ENCODE data around the gene CDC42EP4. TPM values are rescaled to one million over a fixed set of nuclear protein-coding genes. Genes with fewer than 3 reads are reported as not detected.

The CDC42EP4 gene
- total RNA-seq, 4 donors from 2014 or later = 35.8 to 57.0 (median 47.1) TPM

DNA sequence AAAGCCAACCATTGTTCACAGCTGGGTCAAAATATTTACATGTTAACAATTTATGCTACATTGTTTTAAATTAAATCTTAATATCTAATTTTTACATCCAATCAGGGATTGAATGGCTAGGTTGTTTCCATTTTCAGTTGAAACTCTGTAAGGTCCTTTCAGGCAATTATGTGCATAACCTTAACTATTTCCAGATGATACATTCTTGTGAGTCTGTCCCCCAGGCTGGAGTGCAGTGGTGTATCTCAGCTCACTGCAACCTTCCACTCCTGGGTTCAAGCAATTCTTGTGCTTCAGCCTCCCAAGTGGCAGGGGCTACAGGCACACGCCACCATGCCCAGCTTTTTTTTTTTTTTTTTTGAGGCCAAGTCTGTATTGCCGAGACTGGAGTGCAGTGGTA lies 10.4 kb downstream of the CDC42EP4 start:
- intact Hi-C loops (cut with DNase I; ENCODE audit: low total_unique reads) (no loop called here), in situ Hi-C loops (cut with MboI; ENCODE audit: low sequenced_read_pairs in 4 of 4) (no loop called here)
- Histone ChIP-seq H3K27ac (no peak overlapping the region), H3K4me3 (no peak overlapping the region), H3K27me3 (no peaks in the 10 kb centered on the region), H3K4me1 (peaks cover 59 to 63% of the 10 kb centered on the region in 2 donors), H3K9me3 (no peaks in the 10 kb centered on the region), H3K36me3 (no peaks in the 10 kb centered on the region)
- ATAC-seq (no peak), DNase-seq (no peak)
- TF ChIP-seq POLR2A (IDR thresholded peaks at IDR 0.05) = no peak
- TF ChIP-seq, protein P1, sequence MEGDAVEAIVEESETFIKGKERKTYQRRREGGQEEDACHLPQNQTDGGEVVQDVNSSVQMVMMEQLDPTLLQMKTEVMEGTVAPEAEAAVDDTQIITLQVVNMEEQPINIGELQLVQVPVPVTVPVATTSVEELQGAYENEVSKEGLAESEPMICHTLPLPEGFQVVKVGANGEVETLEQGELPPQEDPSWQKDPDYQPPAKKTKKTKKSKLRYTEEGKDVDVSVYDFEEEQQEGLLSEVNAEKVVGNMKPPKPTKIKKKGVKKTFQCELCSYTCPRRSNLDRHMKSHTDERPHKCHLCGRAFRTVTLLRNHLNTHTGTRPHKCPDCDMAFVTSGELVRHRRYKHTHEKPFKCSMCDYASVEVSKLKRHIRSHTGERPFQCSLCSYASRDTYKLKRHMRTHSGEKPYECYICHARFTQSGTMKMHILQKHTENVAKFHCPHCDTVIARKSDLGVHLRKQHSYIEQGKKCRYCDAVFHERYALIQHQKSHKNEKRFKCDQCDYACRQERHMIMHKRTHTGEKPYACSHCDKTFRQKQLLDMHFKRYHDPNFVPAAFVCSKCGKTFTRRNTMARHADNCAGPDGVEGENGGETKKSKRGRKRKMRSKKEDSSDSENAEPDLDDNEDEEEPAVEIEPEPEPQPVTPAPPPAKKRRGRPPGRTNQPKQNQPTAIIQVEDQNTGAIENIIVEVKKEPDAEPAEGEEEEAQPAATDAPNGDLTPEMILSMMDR (IDR thresholded peaks at IDR 0.05 in 4 of 5, conservative IDR thresholded peaks at IDR 0.05 in 1 of 5) = no peak

DNA sequence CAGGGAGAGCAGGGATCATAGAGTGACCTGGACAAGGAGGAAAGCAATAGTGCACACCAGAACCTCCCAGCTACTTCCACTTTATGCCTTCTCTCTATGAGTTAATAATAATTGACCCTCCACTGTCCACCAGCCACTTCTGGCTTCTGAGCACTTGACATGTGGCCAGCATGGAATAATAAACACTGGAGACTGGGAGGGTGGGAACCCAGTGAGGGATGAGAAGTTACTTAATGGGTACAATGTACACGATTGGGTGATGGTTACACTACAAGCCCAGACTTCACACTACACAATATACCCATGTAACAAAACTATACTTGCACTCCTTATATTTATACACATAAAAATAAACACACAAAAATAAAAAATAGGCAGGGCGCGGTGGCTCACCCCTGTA lies 11.4 kb downstream of the CDC42EP4 start:
- DNase-seq (no peak), ATAC-seq (no peak)
- TF ChIP-seq, protein P1 (IDR thresholded peaks at IDR 0.05 in 4 of 5, conservative IDR thresholded peaks at IDR 0.05 in 1 of 5) = no peak
- no peak for TF ChIP-seq POLR2A (IDR thresholded peaks at IDR 0.05)
- Histone ChIP-seq H3K4me3 (no peak overlapping the region), H3K9me3 (no peaks in the 10 kb centered on the region), H3K36me3 (no peaks in the 10 kb centered on the region), H3K27me3 (no peaks in the 10 kb centered on the region), H3K4me1 (peaks cover 50 to 56% of the 10 kb centered on the region in 2 donors), H3K27ac (peak overlapping the region in 2 of 4 donors; percentile 29 to 37)
- in situ Hi-C loops (cut with MboI; ENCODE audit: low sequenced_read_pairs in 4 of 4) = no loop called here
- intact Hi-C loops (cut with DNase I; ENCODE audit: low total_unique reads) = no loop called here

DNA sequence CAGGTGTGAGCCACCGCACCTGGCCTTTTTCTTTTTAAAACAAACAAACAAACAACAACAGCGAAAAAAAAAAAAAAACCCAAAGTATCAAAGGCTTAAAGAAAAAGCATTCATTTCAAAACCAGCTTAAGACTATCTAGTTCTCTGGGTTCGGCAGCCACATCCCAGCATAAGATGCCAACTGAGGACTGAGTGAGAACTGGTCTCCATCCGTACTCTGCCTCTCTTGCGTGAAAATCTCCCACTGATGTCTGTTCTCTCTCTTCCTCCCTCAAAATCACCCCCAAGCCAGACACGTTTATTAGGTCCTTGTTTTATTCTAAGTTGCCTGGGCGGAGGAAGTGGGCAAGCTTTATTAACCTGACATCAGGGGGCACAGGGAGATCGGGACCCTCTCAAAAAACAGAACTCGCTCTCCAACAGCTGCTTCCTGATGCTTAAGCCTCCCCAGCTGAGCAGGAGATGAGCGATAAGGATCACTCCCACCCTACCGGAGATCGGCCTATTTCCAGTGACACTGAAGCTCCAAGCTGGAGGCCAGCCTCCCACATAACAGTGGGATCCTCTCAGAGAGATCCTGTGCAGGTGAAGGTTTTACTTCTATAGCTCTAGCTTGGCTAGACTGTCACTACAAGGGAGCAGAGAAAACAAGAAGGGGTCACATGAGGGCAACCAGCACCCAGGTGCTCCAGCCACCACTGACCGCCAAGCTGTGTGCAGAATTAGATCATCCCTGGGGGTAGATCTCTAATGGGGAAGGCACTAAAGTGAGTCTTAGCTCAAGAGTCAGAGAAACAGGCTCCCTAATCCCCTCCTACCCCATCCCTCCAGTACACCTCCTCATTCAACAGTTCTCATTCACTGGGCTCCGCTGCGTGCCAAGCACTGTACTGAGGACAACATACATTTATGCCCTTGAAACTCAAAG lies 13.6 kb downstream of the CDC42EP4 start:
- Histone ChIP-seq H3K27ac (peak overlapping the region; percentile 12 to 69 (median 54)), H3K36me3 (no peaks in the 10 kb centered on the region), H3K4me1 (peaks cover 38 to 57% of the 10 kb centered on the region in 2 donors), H3K4me3 (peak overlapping the region in 1 of 4 donors; percentile 31), H3K27me3 (no peaks in the 10 kb centered on the region), H3K9me3 (no peaks in the 10 kb centered on the region)
- ATAC-seq = peak in 1 of 2 donors; percentile 42
- TF ChIP-seq POLR2A (IDR thresholded peaks at IDR 0.05) = no peak
- TF ChIP-seq, protein P1 (IDR thresholded peaks at IDR 0.05 in 4 of 5, conservative IDR thresholded peaks at IDR 0.05 in 1 of 5) = no peak
- no peak for DNase-seq
- in situ Hi-C loops (cut with MboI; ENCODE audit: low sequenced_read_pairs in 4 of 4) (no loop called here), intact Hi-C loops (cut with DNase I; ENCODE audit: low total_unique reads) (no loop called here)

DNA sequence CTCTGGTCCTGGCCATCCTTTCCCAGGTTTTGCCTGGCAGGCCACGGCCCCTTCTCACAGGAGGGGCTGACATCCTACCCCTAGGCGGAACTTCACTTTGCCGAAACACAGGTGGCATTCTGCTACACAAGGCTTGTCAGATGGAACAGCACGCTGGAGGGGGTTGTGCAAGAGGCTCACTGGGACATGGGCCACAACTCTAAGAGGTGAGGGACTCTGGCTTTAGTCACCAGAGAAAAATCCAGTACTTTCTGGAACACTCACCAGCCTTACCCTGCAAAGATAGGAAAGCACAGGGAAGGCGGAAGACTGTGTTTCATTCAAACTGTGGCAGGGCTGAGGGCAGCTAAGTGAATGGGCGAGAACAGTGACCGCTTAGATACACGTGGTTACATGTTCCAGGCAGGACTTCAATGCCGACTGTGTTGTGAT lies 18.3 kb downstream of the CDC42EP4 start:
- TF ChIP-seq, protein P1 (IDR thresholded peaks at IDR 0.05 in 4 of 5, conservative IDR thresholded peaks at IDR 0.05 in 1 of 5) = no peak
- no peak for TF ChIP-seq POLR2A (IDR thresholded peaks at IDR 0.05)
- no peaks in the 10 kb centered on the region for H3K27me3 ChIP-seq
- intact Hi-C loops (cut with DNase I; ENCODE audit: low total_unique reads) = loop anchor here (2.0 kb wide), 1 partner anchor 17 kb away; no protein-coding TSS in a partner anchor
- no peaks in the 10 kb centered on the region for H3K36me3 ChIP-seq
- in situ Hi-C loops (cut with MboI; ENCODE audit: low sequenced_read_pairs in 4 of 4) = no loop called here
- peaks cover 67 to 74% of the 10 kb centered on the region in 2 donors for H3K4me1 ChIP-seq
- ATAC-seq (peak; percentile 78 to 83), DNase-seq (peak; percentile 71 to 87)
- H3K9me3 ChIP-seq = no peaks in the 10 kb centered on the region
- H3K4me3 ChIP-seq = no peak overlapping the region
- H3K27ac ChIP-seq = peak overlapping the region; percentile 82 to 92 (median 86)
